Upper lobe of right lung (tissue), 1 donor: ENCODE data around the gene RIN3. TPM values are rescaled to one million over a fixed set of nuclear protein-coding genes. Genes with fewer than 3 reads are reported as not detected.
A peak's percentile ranks its signal among the peaks of the same experiment; 100 is the strongest.

Experiments
- ATAC-seq: fragments of 200-7000 bp; cut with Tn5 transposase; one replicate; pipeline ENCODE4 v1.9.1; 2020; ENCODE audit warnings: mild to moderate bottlenecking, moderate library complexity
- DNase-seq: peaks from one replicate; pipeline ENCODE4 v3.0.0-alpha.2; 2020
- H3K27ac ChIP-seq: fragments of 200-600 bp; one replicate; pipeline ENCODE4 v1.8.0; 2022
- H3K27me3 ChIP-seq: fragments of 200-600 bp; one replicate; pipeline ENCODE4 v1.8.0; 2022; ENCODE audit warnings: mild to moderate bottlenecking
- H3K36me3 ChIP-seq: fragments of 200-600 bp; one replicate; pipeline ENCODE4 v1.8.0; 2022
- H3K4me1 ChIP-seq: fragments of 200-600 bp; one replicate; pipeline ENCODE4 v1.8.0; 2022
- H3K4me3 ChIP-seq: fragments of 200-600 bp; one replicate; pipeline ENCODE4 v1.8.0; 2022; ENCODE audit warnings: mild to moderate bottlenecking
- H3K9me3 ChIP-seq: fragments of 200-600 bp; one replicate; pipeline ENCODE4 v1.8.0; 2022
- intact Hi-C: fragments of 100-400 bp; cut with DNase I; formaldehyde crosslinking; loops from one replicate; pipeline ENCODE4 v1.11.0; 2022
- total RNA-seq: library from RNA; stranded (reverse); fragmentation: NEBNext Ultra II Directional; extraction: Animal tissue kit (Norgen Biotek cat#: 25700); gene quantifications from one replicate; pipeline ENCODE4 v1.2.1, GENCODE V29; 2021
- TF ChIP-seq, protein P1 (sequence below): fragments of 200-600 bp; IDR thresholded peaks from one replicate; pipeline ENCODE4 v1.8.0; 2022; ENCODE audit warnings: antibody characterized with exemption
- donor health status: DM: no; HTN: yes; CAD: no; lungs with severe emphysema.

The RIN3 gene
- total RNA-seq, 1 donor from 2014 or later: 56.0 TPM

GRCh38 chr14:92619671-92620456 is 106.3 kb downstream of the RIN3 start:
- no peak for ATAC-seq
- Histone ChIP-seq H3K4me1 (no peaks in the 10 kb centered on the region), H3K9me3 (no peaks in the 10 kb centered on the region), H3K27me3 (no peaks in the 10 kb centered on the region), H3K4me3 (no peak overlapping the region), H3K27ac (peak overlapping the region; percentile 27), H3K36me3 (peaks cover 12% of the 10 kb centered on the region)
- intact Hi-C loops: no loop called here
- TF ChIP-seq, protein P1, sequence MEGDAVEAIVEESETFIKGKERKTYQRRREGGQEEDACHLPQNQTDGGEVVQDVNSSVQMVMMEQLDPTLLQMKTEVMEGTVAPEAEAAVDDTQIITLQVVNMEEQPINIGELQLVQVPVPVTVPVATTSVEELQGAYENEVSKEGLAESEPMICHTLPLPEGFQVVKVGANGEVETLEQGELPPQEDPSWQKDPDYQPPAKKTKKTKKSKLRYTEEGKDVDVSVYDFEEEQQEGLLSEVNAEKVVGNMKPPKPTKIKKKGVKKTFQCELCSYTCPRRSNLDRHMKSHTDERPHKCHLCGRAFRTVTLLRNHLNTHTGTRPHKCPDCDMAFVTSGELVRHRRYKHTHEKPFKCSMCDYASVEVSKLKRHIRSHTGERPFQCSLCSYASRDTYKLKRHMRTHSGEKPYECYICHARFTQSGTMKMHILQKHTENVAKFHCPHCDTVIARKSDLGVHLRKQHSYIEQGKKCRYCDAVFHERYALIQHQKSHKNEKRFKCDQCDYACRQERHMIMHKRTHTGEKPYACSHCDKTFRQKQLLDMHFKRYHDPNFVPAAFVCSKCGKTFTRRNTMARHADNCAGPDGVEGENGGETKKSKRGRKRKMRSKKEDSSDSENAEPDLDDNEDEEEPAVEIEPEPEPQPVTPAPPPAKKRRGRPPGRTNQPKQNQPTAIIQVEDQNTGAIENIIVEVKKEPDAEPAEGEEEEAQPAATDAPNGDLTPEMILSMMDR: no peak
- no peak for DNase-seq

- ATAC-seq: no peak
These were observed 108.7 kb downstream of the RIN3 start for GRCh38 chr14:92622311-92622710.

DNA sequence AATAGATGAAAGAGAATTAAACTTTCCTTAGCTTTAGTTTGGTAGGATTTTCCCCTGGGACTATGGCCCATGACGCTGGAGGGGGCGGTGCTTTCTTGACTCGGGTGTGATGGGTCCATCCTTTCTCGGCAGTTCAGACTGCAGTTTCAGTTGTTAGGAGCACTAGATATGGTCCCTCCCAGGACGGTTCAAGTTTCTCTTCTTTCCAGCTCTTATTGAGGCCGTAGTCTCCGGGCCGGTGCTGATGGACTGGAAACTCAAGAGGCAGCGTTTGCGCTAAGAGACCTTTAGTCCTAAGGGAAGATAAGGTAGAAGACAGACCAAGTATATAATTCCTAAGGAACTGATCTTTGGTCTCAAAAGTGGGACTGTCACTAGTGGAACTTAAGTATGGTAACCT is 111.2 kb downstream of the RIN3 start:
- Histone ChIP-seq H3K27me3 (no peaks in the 10 kb centered on the region), H3K4me1 (no peaks in the 10 kb centered on the region), H3K4me3 (no peak overlapping the region), H3K36me3 (no peaks in the 10 kb centered on the region), H3K9me3 (peaks cover 5% of the 10 kb centered on the region), H3K27ac (no peak overlapping the region)
- no peak for ATAC-seq
- DNase-seq: no peak
- intact Hi-C loops: no loop called here
- TF ChIP-seq, protein P1: no peak

More at GRCh38 chr14:92622311-92622710, 108.7 kb downstream of the RIN3 start:
- intact Hi-C loops: no loop called here
- DNase-seq: no peak
- Histone ChIP-seq H3K36me3 (no peaks in the 10 kb centered on the region), H3K27ac (no peak overlapping the region), H3K9me3 (peaks cover under 1% of the 10 kb centered on the region), H3K4me3 (no peak overlapping the region), H3K27me3 (no peaks in the 10 kb centered on the region), H3K4me1 (no peaks in the 10 kb centered on the region)
- TF ChIP-seq, protein P1: no peak

DNA sequence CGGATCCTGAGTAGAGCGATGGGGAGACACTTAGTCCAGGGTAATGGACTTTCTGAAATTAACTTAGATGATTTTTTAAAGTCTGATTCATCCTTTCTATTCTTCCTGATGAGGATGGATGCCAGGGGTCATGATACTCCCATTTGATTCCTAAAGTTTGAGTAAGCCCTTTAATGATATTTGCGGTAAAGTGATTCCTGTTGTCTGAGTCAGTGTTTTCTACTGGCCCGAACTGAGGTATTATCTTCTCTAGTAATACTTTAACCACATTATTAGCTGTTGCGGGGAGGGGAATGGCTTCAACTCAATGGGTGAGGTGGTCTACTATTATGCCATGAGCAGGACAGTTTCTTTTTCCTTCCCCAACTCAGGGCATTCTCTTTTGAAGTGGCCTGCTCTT is 111.6 kb downstream of the RIN3 start:
- no peak for DNase-seq
- ATAC-seq: no peak
- Histone ChIP-seq H3K4me3 (no peak overlapping the region), H3K27ac (no peak overlapping the region), H3K9me3 (peaks cover 5% of the 10 kb centered on the region), H3K36me3 (no peaks in the 10 kb centered on the region), H3K27me3 (no peaks in the 10 kb centered on the region), H3K4me1 (no peaks in the 10 kb centered on the region)
- intact Hi-C loops: no loop called here
- TF ChIP-seq, protein P1: no peak

DNA sequence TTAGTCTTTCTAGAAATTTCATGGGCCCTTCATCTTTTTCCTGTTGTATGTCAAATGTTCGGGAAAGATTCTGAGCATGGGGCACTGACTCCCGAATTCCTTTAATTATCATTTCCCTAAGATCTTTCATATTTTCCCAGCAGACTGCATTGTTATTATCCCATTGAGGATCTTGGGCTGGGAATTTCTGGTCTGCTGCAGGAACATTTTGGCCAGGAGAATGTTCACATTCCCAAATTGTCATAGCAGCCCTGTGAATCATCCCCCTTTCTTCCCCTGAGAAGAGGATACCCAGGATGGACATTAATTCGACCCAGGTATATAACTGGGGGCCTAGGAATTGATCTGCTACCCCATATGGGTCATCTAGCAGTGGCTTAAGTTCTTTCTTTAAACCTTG is 112.5 kb downstream of the RIN3 start:
- Histone ChIP-seq H3K9me3 (peaks cover 5% of the 10 kb centered on the region), H3K27me3 (no peaks in the 10 kb centered on the region), H3K4me1 (no peaks in the 10 kb centered on the region), H3K4me3 (no peak overlapping the region), H3K27ac (no peak overlapping the region), H3K36me3 (no peaks in the 10 kb centered on the region)
- intact Hi-C loops: no loop called here
- ATAC-seq (no peak), DNase-seq (no peak)
- TF ChIP-seq, protein P1: no peak
